NCI-H2107 treated with DMSO at 0.1 percent for 48 hours (cell line): ENCODE measurements around the gene SULT2B1.
"Not testable (repeated sequence)": the region's sequence is repeated elsewhere in the genome, so short reads cannot be mapped to it uniquely, and the experiment has no call there.

ENCODE experiments used
- DNase-seq: peaks from one replicate; lab custom pipeline; 2025; ENCODE audit not compliant: unreplicated experiment; lab: John Stamatoyannopoulos, UW

Gene SULT2B1

DNA sequence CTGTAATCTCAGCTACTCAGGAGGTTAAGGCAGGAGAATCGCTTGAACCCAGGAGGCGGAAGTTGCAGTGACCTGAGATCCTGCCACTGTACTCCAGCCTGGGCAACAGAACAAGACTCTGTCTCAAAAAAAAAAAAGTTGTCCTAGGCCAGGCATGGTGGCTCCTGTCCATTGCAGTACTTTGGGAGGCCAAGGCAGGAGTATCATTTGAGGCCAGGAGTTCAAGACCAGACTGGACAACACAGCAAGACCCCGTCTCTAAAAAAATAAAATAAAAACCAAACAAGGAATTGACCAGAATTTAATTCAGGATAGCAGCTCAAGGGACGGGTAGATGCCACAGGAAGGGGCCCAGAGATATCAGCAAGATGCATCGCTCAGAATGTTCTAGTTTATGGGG is 4.9 kb downstream of the SULT2B1 start:
- DNase-seq: no peak

GRCh38 chr19:48558018-48558684 is 6.2 kb downstream of the SULT2B1 start:
- DNase-seq: no peak

GRCh38 chr19:48560095-48560530 is 8.1 kb downstream of the SULT2B1 start:
- no peak for DNase-seq

DNA sequence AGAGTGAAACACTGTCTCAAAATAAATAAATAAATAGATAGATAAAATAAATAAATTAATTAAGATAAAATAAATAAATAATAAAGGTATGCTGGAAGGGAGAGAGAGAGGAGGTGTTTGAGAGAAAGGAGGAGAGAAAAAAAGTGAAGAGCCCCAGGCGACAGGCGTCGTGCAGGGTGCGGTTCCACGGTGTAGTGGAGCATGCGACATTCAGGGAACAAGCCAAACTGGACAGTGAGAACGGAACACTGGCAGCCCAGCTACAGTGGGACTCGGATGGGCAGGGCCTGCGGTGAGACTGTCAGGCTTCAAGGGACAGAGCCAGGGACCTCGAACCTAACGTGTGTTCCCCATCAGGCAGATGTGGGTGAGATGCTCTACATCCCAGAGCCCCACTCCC is 9.4 kb downstream of the SULT2B1 start:
- no peak for DNase-seq

DNA sequence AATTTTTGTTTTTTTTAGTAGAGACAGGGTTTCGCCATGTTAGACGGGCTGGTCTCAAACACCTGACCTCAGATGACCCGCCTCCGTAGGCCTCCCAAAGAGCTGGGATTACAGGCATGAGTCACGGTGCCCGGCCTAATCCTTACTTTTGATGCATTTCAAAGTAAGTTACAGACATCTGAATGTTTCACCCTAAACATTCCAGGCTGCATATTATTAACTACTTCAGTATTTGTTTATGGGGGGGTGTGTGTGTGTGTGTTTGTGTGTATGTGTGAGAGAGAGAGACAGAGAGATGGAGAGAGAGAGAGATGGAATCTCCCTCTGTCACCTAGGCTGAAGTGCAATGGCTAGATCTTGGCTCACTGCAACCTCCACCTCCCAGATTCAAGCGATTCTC is 13.1 kb downstream of the SULT2B1 start:
- no peak for DNase-seq

DNA sequence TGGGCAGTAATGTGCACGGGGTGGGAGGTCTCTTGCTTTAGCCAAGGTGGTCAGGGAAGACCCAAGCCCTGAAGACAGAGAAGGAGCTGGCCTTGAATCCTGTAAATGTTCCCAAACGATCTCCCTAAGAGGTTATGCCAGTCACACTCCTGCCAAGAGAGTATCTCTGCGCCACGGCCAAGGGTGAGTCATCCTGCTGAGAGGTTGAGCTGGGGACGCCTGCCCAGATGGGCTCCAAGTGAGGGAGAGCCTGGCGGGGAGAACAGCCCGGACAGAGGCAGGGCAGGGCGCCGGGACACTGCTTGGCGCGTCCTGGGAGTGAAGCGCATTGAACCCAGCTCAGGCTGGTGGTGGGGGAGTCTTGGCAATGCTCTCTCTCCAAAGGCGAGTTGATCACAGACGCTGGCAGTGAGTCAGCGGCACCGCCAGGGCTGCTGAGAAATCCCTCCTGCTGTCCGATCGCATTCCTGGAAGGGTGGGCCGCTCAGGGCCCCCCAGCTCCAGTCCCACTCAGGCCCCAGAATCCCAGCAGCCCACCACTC is 16.4 kb downstream of the SULT2B1 start:
- DNase-seq: no peak

- DNase-seq: peak; percentile 85
Measured at GRCh38 chr19:48569814-48570213, 17.8 kb downstream of the SULT2B1 start.

DNA sequence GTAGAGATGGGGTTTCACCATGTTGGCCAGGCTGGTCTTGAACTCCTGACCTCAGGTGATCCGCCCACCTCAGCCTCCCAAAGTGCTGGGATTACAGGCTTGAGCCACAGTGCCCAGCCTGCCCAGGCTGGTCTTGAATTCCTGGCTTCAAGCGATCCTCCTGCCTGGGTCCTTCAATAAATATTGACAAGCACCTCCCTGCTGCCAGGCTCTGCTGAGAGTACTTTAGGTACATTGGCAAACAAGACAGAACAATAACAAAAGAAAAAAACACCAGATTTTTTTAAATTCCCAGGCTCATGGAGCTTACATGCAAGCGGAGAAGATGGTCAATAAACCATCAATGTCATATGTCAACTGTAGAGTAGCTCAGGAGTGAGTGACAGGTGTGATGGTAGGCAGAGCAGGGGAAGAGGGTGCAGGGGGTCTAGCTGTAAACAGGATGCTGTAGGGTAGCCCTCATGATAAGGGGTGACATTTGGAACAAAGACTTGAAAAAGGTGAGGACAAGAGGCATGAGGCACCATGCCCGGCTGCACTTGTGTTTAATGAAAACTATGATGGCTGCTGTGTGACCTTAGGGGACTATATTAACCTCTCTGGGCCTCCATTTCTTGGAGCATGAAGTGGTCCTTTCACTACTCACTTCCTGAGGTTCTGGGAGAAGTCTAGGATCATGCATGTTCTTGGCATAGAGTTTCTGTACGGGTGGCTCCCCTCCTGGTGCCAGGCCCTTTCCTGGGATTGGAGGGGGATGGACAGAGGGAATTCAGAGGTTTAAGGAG is 19.6 kb downstream of the SULT2B1 start:
- no peak for DNase-seq

GRCh38 chr19:48573163-48573505 is 21.2 kb downstream of the SULT2B1 start:
- DNase-seq: no peak

DNA sequence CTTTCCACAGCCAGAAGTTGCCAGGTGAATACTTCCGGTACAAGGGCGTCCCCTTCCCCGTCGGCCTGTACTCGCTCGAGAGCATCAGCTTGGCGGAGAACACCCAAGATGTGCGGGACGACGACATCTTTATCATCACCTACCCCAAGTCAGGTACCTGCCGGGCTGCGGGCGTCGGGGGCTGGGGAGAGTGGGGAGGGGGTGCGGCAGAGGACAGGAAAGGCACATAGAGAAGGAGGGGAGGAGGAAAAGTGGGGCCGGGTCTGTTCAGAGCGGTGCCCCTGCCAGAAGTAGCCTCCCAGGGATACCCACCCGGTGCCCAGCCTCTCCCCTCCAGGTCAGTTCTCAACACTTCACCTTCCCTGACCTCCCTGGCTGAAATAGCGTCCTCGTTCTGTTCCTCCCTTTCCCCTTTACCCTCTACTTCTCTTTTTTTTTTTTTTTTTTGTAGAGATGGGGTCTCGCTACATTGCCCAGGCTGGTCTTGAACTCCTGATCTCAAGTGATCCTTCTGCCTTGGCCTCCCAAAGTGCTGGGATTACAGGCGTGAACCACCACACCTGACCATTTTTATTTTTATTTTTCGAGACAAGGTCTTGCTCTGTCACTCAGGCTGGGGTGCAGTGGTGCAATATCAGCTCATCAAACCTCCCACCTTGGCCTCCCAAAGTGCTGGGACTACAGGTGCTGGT is 24.1 kb downstream of the SULT2B1 start:
- DNase-seq: no peak

DNA sequence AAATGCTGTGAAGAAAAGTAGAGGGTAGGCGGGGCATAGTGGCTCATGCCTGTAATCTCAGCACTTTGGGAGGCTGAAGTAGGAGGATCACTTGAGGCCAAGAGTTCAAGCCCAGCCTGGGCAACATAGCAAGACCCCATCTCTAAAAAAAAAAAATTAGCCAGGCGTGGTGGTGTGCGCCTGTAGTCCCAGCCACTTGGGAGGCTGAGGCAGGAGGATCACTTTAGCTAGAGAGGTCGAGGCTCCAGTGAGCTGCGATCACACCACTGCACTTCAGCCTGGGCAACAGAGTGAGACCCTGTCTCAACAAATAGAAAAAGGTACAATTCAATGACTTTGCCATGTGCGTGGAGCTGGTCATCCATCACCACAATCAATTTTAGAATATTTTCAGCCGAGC is 25.9 kb downstream of the SULT2B1 start:
- DNase-seq: not testable (repeated sequence)

DNA sequence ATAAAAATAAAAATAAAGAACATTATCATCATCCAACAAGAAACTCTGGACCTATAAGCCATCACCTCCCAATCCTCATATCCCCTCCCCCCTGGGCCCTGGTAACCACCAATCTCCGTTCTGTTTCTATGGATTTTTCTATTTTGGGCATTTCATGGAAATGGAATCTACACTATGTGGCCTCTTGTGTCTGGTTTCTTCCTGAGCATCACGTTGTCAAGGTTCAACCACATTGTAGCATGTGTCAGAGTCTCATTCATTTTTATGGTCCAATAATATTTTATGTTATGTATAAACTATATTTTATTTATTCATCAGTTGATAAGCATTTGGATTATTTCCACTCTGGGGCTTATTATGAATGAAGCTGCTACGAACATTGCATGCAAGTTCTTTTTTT is 26.9 kb downstream of the SULT2B1 start:
- DNase-seq: no peak

GRCh38 chr19:48582168-48582567 is 30.2 kb downstream of the SULT2B1 start:
- no peak for DNase-seq

- DNase-seq: no peak
Measured at GRCh38 chr19:48587387-48587786, 35.4 kb downstream of the SULT2B1 start.

DNA sequence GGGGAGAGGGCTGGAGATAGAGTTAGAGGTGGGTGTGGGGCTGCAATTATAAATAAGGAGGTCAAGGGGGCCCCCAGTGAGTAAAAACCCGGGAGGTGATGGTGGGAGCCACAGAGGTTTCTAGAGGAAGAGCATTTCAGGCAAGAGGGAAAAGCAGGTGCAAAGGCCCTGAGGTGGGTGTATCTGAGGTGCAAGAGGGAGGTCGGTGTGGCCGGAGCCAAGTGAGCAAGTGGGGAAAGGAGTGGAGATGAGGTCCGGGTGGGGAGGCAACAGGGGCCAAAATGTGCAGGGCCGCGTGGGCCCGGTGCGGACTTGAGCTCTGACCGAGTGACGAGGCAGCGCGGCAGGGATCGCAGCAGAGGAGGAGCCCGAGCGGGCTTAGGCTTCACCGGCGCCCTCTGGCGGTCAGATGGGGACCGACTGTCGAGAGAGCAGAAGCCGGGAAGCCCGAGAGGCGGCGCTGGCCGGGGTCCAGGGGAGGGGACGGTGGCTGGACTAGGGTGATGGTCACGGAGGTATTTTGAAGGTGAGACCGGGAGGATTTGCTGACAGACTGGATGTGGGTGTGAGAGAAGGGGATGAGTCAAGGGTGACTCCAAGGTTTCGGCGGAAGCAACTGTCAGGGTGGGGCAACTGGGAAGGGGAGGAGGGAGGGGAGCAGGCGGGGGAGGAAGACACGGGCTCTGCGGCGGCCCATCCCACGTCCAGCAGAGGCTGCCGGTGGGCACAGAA is 36.9 kb downstream of the SULT2B1 start:
- DNase-seq: peak; percentile 27

- no peak for DNase-seq
Measured at GRCh38 chr19:48591021-48591420, 39.0 kb downstream of the SULT2B1 start.

GRCh38 chr19:48595171-48595570 is 43.2 kb downstream of the SULT2B1 start:
- no peak for DNase-seq

DNA sequence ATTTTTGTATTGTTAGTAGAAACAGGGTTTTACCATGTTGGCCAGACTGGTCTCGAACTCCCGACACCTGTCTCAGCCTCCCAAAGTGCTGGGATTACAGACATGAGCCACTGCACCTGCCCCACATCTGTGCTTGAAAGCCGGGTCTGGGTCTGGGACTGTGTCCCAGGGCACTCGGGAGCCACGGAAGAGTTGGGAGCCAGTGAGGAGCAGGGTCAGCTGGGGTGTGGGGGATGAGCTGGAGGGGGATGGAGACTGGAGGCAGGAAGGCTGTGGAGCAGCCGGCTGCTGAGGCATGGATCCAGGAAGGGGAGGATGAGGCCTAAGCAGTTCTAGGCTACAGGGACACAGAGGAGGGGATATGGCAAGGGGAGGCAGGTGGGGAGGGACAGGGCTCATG is 43.9 kb downstream of the SULT2B1 start:
- no peak for DNase-seq

- no peak for DNase-seq
Measured at GRCh38 chr19:48596237-48596636, 44.3 kb downstream of the SULT2B1 start.

DNA sequence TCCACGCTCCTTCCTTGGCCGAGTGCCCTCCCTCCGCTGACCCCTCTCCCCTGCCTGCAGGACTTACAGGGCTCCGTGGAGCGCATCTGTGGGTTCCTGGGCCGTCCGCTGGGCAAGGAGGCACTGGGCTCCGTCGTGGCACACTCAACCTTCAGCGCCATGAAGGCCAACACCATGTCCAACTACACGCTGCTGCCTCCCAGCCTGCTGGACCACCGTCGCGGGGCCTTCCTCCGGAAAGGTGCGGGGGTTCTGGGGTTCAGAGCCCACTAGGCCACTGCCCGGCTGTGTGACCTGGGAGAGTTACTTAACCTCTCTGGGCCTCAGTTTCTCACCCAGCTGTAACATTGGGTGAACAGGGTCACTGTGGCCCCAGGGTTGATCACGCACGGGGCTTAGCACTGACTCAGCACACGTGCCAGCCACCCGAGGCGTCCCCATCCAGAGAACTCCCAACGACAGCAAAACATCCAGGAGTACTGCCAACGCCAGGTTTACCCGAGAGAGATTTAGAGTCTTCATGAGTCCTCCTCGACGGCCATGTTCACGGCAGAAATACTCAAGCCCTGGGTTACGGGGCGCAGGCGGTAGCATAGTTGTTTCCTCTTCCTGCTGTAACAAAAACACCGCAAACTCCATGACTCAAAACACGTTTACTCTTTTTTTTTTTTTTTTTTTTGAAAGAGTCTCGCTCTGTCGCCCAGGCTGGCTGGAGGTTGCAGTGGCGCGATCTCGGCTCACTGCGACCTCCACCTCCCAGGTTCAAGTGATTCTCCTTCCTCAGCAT is 44.9 kb downstream of the SULT2B1 start:
- no peak for DNase-seq
